ENCODE measurements around the gene MRPS24.
"Not testable (repeated sequence)": the region's sequence is repeated elsewhere in the genome, so short reads cannot be mapped to it uniquely, and the experiment has no call there.

Gene MRPS24

DNA sequence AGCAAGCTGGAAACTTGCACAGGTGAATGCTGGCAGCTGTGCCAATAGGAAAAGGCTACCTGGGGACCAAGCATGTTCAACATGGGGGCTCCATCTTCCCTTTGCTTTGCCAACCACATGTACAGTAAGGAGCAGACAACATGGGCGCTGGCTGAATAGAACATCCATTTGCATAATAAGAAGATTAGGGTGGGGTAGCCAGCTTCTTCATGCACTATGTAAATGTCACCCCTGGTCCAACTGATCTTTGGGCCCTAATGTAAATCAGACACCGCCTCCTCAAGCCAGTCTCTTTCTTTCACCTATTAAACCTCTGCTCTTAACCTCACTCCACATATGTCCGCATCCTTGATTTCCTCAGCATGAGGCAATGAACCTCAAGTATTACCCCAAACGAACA is 26.0 kb downstream of the MRPS24 start:
- Histone ChIP-seq H3K9me3 (ENCODE audit: control insufficient read depth, insufficient read depth, low read length) (no peaks in the 10 kb centered on the region), H3K27ac (ENCODE audit: low read length) (no peak overlapping the region), H3K27me3 (ENCODE audit: control insufficient read depth, insufficient read depth, low read length) (no peaks in the 10 kb centered on the region), H3K36me3 (ENCODE audit: control insufficient read depth, insufficient read depth, low read length) (no peaks in the 10 kb centered on the region), H3K4me3 (ENCODE audit: low read length) (no peak overlapping the region), H3K4me1 (ENCODE audit: control insufficient read depth, insufficient read depth, low read length) (no peaks in the 10 kb centered on the region; the same call in 1 of the 2 replicates)
- DNase-seq (ENCODE audit: low read depth, low spot score): no peak
- no CpG with 5 or more reads among the region's 4 CpGs for WGBS (ENCODE audit: insufficient coverage, insufficient read length)

DNA sequence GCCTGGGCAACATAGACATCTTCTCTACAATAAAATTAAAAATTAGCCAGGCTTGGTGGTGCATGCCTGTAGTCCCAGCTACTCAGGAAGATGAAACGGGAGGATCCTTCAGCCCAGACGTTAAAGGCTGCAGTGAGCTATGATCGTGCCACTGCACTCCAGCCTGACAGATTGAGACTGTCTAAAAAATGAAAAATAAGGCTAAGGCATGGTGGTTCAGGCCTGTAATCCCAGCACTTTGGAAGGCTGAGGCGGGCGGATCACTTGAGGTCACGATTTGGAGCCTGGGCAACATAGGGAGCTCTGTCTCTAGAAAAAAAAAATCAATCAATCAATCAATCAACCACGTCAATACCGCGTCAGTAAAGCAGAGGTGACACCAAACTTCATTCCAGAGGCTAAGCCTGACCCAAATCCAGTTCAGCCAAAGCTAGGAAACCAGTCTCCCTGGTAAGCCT is 31.1 kb downstream of the MRPS24 start:
- no peaks in the 10 kb centered on the region for H3K27me3 ChIP-seq (ENCODE audit: control insufficient read depth, insufficient read depth, low read length)
- no CpG with 5 or more reads among the region's 9 CpGs for WGBS (ENCODE audit: insufficient coverage, insufficient read length)

DNA sequence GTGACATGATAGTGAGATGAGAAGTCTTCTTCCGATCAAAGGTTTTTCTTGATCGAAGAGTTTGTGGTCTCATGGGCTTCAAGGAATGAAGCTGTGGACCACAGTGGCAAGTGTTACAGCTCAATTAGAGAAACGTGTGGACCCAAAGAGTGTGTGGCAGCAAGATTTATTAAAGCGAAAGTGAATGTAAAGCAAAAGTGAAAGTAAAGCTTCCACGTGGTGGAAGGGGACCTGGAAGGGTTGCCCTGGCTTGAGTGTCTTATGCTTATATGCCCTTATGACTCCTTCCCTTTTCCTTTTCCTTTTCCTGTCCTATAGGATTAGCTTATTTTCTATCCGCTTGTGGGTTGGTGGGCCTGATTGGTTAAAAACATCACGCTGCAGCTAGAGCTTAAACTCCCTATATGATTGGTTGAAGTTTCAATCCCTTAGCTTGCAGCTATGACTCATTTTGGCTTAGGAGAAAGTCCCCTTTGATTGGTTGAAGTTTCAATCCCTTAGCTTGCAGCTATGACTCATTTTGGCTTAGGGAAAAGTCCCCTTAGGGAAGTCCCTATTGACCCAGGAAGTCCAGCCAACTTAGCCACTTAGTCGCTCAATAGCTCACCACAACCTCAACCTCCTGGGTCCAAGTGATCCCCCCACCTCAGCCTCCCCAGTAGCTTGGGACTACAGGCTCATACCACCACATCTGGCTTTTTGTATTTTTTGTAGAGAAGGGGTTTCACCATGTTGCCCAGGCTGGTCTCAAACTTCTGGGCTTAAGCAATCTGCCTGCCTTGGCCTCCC is 34.7 kb downstream of the MRPS24 start:
- no peaks in the 10 kb centered on the region; the same call in 1 of the 2 replicates for H3K4me1 ChIP-seq (ENCODE audit: control insufficient read depth, insufficient read depth, low read length)
- H3K27ac ChIP-seq (ENCODE audit: low read length): no peak overlapping the region
- no peak overlapping the region for H3K4me3 ChIP-seq (ENCODE audit: low read length)
- no CpG with 5 or more reads among the region's 8 CpGs for WGBS (ENCODE audit: insufficient coverage, insufficient read length)
- no peaks in the 10 kb centered on the region for H3K36me3 ChIP-seq (ENCODE audit: control insufficient read depth, insufficient read depth, low read length)
- H3K9me3 ChIP-seq (ENCODE audit: control insufficient read depth, insufficient read depth, low read length): no peaks in the 10 kb centered on the region
- no peaks in the 10 kb centered on the region for H3K27me3 ChIP-seq (ENCODE audit: control insufficient read depth, insufficient read depth, low read length)
- no peak for DNase-seq (ENCODE audit: low read depth, low spot score)

More for the DNA sequence above, 31.1 kb downstream of the MRPS24 start:
- no peaks in the 10 kb centered on the region for H3K36me3 ChIP-seq (ENCODE audit: control insufficient read depth, insufficient read depth, low read length)
- no peak overlapping the region for H3K27ac ChIP-seq (ENCODE audit: low read length)
- no peaks in the 10 kb centered on the region; the same call in 1 of the 2 replicates for H3K4me1 ChIP-seq (ENCODE audit: control insufficient read depth, insufficient read depth, low read length)
- DNase-seq (ENCODE audit: low read depth, low spot score): no peak
- H3K4me3 ChIP-seq (ENCODE audit: low read length): no peak overlapping the region
- H3K9me3 ChIP-seq (ENCODE audit: control insufficient read depth, insufficient read depth, low read length): no peaks in the 10 kb centered on the region

DNA sequence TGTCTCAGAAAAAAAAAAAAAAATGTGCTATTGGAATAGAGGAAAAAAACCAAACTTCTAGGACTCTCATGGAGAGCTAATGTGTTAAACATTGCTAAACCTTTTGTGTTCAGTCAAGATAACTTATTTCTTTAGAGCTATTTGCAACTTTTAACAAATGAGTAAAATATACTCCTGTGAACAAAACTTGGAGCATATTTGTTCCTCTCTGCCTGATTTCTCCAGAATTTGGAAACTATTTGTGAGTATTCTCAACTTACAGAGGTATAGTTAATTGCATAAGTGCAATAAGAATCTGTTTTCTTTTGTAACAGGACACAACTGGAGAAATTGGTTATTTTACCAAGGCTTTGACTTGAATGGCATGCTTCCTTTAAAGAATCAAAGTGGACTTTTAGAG is 38.4 kb downstream of the MRPS24 start:
- H3K9me3 ChIP-seq (ENCODE audit: control insufficient read depth, insufficient read depth, low read length); H3K27me3 ChIP-seq (ENCODE audit: control insufficient read depth, insufficient read depth, low read length); DNase-seq (ENCODE audit: low read depth, low spot score): not testable (repeated sequence)

DNA sequence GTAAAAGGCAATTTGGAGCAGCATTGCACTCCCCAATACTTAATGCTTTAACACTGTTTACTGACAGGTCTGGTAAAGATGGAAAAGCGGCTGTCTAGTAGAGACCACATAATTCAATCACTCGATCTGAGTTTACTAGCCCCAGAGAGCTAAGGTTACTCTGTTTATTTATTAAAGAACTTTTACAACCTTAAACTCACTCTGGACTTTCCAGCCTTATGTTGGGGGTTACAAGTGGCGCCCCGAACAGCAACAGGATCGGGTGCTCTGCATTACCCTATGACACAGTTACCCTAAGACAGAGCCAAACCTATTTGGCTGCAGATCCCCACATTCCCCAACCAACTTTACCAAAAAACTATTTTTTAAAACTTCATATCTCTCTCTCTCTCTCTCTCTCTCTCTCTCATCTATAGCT is 43.9 kb downstream of the MRPS24 start:
- no peak overlapping the region for H3K27ac ChIP-seq (ENCODE audit: low read length)
- no peaks in the 10 kb centered on the region for H3K9me3 ChIP-seq (ENCODE audit: control insufficient read depth, insufficient read depth, low read length)
- H3K27me3 ChIP-seq (ENCODE audit: control insufficient read depth, insufficient read depth, low read length): no peaks in the 10 kb centered on the region
- no peak overlapping the region for H3K4me3 ChIP-seq (ENCODE audit: low read length)
- WGBS (ENCODE audit: insufficient coverage, insufficient read length): no CpG with 5 or more reads among the region's 5 CpGs
- no peak for DNase-seq (ENCODE audit: low read depth, low spot score)
- H3K4me1 ChIP-seq (ENCODE audit: control insufficient read depth, insufficient read depth, low read length): peaks cover 2% of the 10 kb centered on the region
- H3K36me3 ChIP-seq (ENCODE audit: control insufficient read depth, insufficient read depth, low read length): no peaks in the 10 kb centered on the region

More for the DNA sequence above, 38.4 kb downstream of the MRPS24 start:
- not testable (repeated sequence) for H3K27ac ChIP-seq (ENCODE audit: low read length); H3K4me1 ChIP-seq (ENCODE audit: control insufficient read depth, insufficient read depth, low read length); H3K36me3 ChIP-seq (ENCODE audit: control insufficient read depth, insufficient read depth, low read length); H3K4me3 ChIP-seq (ENCODE audit: low read length)

DNA sequence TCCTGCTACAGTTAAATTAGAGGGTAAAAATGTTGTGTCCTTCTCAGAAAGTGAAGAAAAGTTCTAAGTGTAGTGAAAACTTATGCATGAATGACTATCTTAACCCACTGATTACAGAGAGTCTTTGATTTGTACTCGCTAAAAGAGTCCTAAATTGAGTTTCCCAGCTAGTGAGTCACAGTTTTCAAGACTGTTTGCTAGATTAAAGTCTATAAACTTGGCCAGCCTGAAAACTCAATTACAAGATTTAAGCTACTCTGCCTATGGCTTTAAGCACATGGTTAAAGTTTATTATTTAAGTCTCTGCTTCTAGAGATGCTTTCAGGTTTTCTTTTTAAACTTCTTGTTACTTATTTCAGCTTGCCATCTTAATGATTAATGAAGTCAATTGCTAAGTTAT is 44.4 kb downstream of the MRPS24 start:
- no peak overlapping the region for H3K4me3 ChIP-seq (ENCODE audit: low read length)
- H3K27me3 ChIP-seq (ENCODE audit: control insufficient read depth, insufficient read depth, low read length): no peaks in the 10 kb centered on the region
- no peak for DNase-seq (ENCODE audit: low read depth, low spot score)
- no peaks in the 10 kb centered on the region for H3K9me3 ChIP-seq (ENCODE audit: control insufficient read depth, insufficient read depth, low read length)
- H3K4me1 ChIP-seq (ENCODE audit: control insufficient read depth, insufficient read depth, low read length): peaks cover 2% of the 10 kb centered on the region
- H3K36me3 ChIP-seq (ENCODE audit: control insufficient read depth, insufficient read depth, low read length): no peaks in the 10 kb centered on the region
- no peak overlapping the region for H3K27ac ChIP-seq (ENCODE audit: low read length)
- no CpG with 5 or more reads among the region's 1 CpG for WGBS (ENCODE audit: insufficient coverage, insufficient read length)

DNA sequence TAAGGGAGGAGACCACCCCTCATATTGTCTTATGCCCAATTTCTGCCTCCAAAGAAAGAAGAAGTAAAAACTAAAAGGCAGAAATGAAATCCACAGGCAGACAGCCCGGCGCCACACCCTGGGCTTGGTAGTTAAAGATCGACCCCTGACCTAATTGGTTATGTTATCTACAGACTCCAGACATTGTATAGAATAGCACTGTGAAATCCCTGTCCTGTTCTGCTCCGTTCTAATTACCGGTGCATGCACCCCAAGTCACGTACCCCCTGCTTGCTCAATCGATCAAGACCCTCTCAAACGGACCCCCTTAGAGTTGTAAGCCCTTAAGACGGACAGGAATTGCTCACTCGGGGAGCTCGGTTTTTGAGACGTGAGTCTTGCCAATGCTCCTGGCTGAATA is 44.8 kb downstream of the MRPS24 start:
- H3K27me3 ChIP-seq (ENCODE audit: control insufficient read depth, insufficient read depth, low read length); DNase-seq (ENCODE audit: low read depth, low spot score): not testable (repeated sequence)

DNA sequence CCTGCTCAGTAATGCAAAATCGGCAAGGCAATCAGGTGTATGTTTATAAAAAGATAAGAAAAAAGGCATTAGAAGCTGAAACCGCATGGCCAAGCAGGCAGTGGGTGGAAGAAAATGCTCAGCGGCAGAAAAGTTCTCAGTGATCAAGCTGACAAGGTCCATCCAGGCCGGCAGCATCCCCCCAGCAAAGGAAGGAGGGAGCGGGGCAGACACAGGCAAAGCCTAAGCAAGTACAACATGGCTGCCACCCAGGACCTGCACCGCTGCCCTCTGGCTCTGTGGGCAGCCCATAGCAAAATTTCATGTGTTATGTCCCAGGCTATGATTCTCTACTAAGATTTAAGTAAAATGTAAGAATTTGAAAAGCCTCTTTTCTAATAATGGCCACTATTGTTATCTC is 45.4 kb downstream of the MRPS24 start:
- no peak overlapping the region for H3K4me3 ChIP-seq (ENCODE audit: low read length)
- H3K36me3 ChIP-seq (ENCODE audit: control insufficient read depth, insufficient read depth, low read length): no peaks in the 10 kb centered on the region
- peaks cover 2% of the 10 kb centered on the region for H3K4me1 ChIP-seq (ENCODE audit: control insufficient read depth, insufficient read depth, low read length)
- H3K9me3 ChIP-seq (ENCODE audit: control insufficient read depth, insufficient read depth, low read length): no peaks in the 10 kb centered on the region
- H3K27ac ChIP-seq (ENCODE audit: low read length): no peak overlapping the region
- H3K27me3 ChIP-seq (ENCODE audit: control insufficient read depth, insufficient read depth, low read length): no peaks in the 10 kb centered on the region
- WGBS (ENCODE audit: insufficient coverage, insufficient read length): no CpG with 5 or more reads among the region's 6 CpGs
- no peak for DNase-seq (ENCODE audit: low read depth, low spot score)

More for the DNA sequence above, 44.8 kb downstream of the MRPS24 start:
- no CpG with 5 or more reads among the region's 12 CpGs for WGBS (ENCODE audit: insufficient coverage, insufficient read length)
- not testable (repeated sequence) for H3K36me3 ChIP-seq (ENCODE audit: control insufficient read depth, insufficient read depth, low read length); H3K27ac ChIP-seq (ENCODE audit: low read length); H3K4me3 ChIP-seq (ENCODE audit: low read length); H3K4me1 ChIP-seq (ENCODE audit: control insufficient read depth, insufficient read depth, low read length); H3K9me3 ChIP-seq (ENCODE audit: control insufficient read depth, insufficient read depth, low read length)

DNA sequence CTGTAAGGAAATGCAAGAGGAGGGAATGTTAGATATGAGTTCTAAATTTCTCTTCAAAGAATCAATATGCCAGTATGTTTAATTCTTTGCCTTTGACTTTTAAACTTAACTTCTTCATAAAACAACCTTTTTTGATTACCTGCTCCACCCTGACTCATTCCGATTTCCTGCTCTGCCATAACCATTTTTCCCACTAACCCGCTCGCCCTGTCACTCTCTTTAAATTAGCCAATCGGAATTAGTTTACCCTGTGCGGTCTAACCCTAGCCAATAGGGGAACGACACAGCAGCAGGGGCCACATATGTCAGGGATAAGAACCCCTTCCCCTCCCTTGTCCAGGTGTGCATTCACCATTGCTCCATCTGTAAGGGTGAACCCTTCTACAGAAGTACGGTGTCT is 45.9 kb downstream of the MRPS24 start:
- WGBS (ENCODE audit: insufficient coverage, insufficient read length): 100% methylated on average over 4 of the region's 7 CpGs
- not testable (repeated sequence) for H3K4me1 ChIP-seq (ENCODE audit: control insufficient read depth, insufficient read depth, low read length); H3K27ac ChIP-seq (ENCODE audit: low read length); H3K36me3 ChIP-seq (ENCODE audit: control insufficient read depth, insufficient read depth, low read length); H3K4me3 ChIP-seq (ENCODE audit: low read length); DNase-seq (ENCODE audit: low read depth, low spot score); H3K27me3 ChIP-seq (ENCODE audit: control insufficient read depth, insufficient read depth, low read length); H3K9me3 ChIP-seq (ENCODE audit: control insufficient read depth, insufficient read depth, low read length)

Measured in iPS DF 6.9 (cell line).